ENCODE results near the gene NCF2. TPM values are rescaled to one million over a fixed set of nuclear protein-coding genes. Genes with fewer than 3 reads are reported as not detected.

NCF2 gene
- total RNA-seq, result 52.6 and 109 TPM in 2 replicates

GRCh38 chr1:183590244-183591191 is at the start of gene NCF2:
TSS of gene NCF2 (minus strand) at chr1:183590459. CDS start at chr1:183590329, 130 bp downstream.

GRCh38 chr1:183635606-183636333 is 45.5 kb upstream of the NCF2 start, which contains the start of gene ARPC5:
TSS of gene ARPC5 (minus strand) at chr1:183635783. CDS start at chr1:183635659, 124 bp downstream.

Other genes starting within 250 kb of the NCF2 start
- gene NMNAT2, start 172.1 kb downstream of the NCF2 start, total RNA-seq, result under 0.01 and 0.21 TPM in 2 replicates
- gene SMG7, start 118.0 kb downstream of the NCF2 start, total RNA-seq, result 25.4 and 27.5 TPM in 2 replicates
- gene ARPC5, start 45.3 kb upstream of the NCF2 start, total RNA-seq, result 91.6 and 92.5 TPM in 2 replicates
- gene APOBEC4, start 62.9 kb upstream of the NCF2 start, total RNA-seq, result not detected in 2 replicates
- 0.43 and 1.7 TPM in 2 replicates for gene RGL1, start 214.7 kb upstream of the NCF2 start, total RNA-seq